OCI-LY7 (cell line): ENCODE results near the gene NTF3. TPM values are rescaled to one million over a fixed set of nuclear protein-coding genes. Genes with fewer than 3 reads are reported as not detected.

Experiments used
- BruUV-seq: library from RNA; stranded (reverse); fragments of 400-500 nt; replicated peaks from 2 replicates; lab custom pipeline; 2021; lab: Mats Ljungman, UMichigan
- CTCF ChIA-PET: fragments of 300-600 bp; sonication (Branson Sonifier 250); formaldehyde crosslinking; loops from one replicate; lab custom pipeline; 2022; ENCODE audit warnings: antibody characterized with exemption; ENCODE audit not compliant: unreplicated experiment; lab: Charles Lee
- POLR2A ChIA-PET: fragments of 300-600 bp; sonication (Branson Sonifier 250); formaldehyde crosslinking; loops from one replicate; lab custom pipeline; 2022; ENCODE audit warnings: antibody characterized with exemption; lab: Charles Lee
- DNase-seq: peaks from one replicate; pipeline ENCODE4 v3.0.0-alpha.2; 2015; ENCODE audit warnings: low spot score
- H2AFZ ChIP-seq: fragments of 200-600 bp; sonication (generic), shearing (Covaris generic); 2 replicates; pipeline ENCODE4 v1.6.1; 2014; ENCODE audit warnings: mild to moderate bottlenecking, antibody characterized with exemption, low read length, moderate library complexity
- H3K27ac ChIP-seq: fragments of 200-600 bp; sonication (generic); 2 replicates; pipeline ENCODE4 v1.5.1; 2014; ENCODE audit warnings: mixed run types, low read depth, mild to moderate bottlenecking, moderate library complexity, low read length, inconsistent platforms; ENCODE audit not compliant: poor library complexity, severe bottlenecking
- H3K36me3 ChIP-seq: fragments of 200-600 bp; sonication (generic); 2 replicates; pipeline ENCODE4 v1.6.1; 2014; ENCODE audit warnings: mild to moderate bottlenecking, antibody characterized with exemption, low read length, moderate library complexity, mixed read lengths; ENCODE audit not compliant: insufficient read depth
- H3K4me1 ChIP-seq: fragments of 200-600 bp; sonication (generic); 2 replicates; pipeline ENCODE4 v1.5.1; 2014; ENCODE audit warnings: mild to moderate bottlenecking, low read length; ENCODE audit not compliant: insufficient read depth, poor library complexity, severe bottlenecking
- H3K4me2 ChIP-seq: fragments of 200-600 bp; sonication (generic); 2 replicates; pipeline ENCODE4 v1.6.1; 2014; ENCODE audit warnings: mild to moderate bottlenecking, low read length
- H3K4me3 ChIP-seq: fragments of 200-600 bp; sonication (generic); 2 replicates; pipeline ENCODE4 v1.5.1; 2014; ENCODE audit warnings: mild to moderate bottlenecking, low read depth, low read length; ENCODE audit not compliant: poor library complexity, severe bottlenecking
- H3K79me2 ChIP-seq: fragments of 200-600 bp; sonication (generic); 2 replicates; pipeline ENCODE4 v1.6.1; 2016; ENCODE audit warnings: low read depth, mild to moderate bottlenecking, low read length, moderate library complexity, mixed read lengths; ENCODE audit not compliant: insufficient read depth
- H3K9me2 ChIP-seq: fragments of 200-600 bp; sonication (generic); 2 replicates; pipeline ENCODE4 v1.6.1; 2016; ENCODE audit warnings: mild to moderate bottlenecking, low read length, mixed read lengths; ENCODE audit not compliant: insufficient read depth
- H3K9me3 ChIP-seq: fragments of 200-600 bp; sonication (generic); 2 replicates; pipeline ENCODE4 v1.6.1; 2014; ENCODE audit warnings: mild to moderate bottlenecking, mixed run types, low read length, mixed read lengths
- H4K20me1 ChIP-seq: fragments of 200-600 bp; sonication (generic); 2 replicates; pipeline ENCODE4 v1.6.1; 2014; ENCODE audit warnings: mild to moderate bottlenecking, antibody characterized with exemption, low read length, moderate library complexity, mixed read lengths; ENCODE audit not compliant: insufficient read depth
- CTCF ChIP-seq: fragments of 200-600 bp; sonication (generic); conservative IDR thresholded peaks from 2 replicates; pipeline ENCODE4 v1.5.1; 2014; ENCODE audit warnings: mild to moderate bottlenecking, antibody characterized with exemption, low read length, moderate library complexity, mixed read lengths
- EZH2phosphoT487 ChIP-seq: fragments of 200-600 bp; sonication (generic); IDR thresholded peaks from 2 replicates; pipeline ENCODE4 v1.6.1; 2018; ENCODE audit warnings: low read depth, borderline replicate concordance, mild to moderate bottlenecking, mixed run types, antibody characterized with exemption, low read length, moderate library complexity, mixed read lengths
- intact Hi-C: fragments of 100-400 bp; cut with micrococcal nuclease; formaldehyde crosslinking; loops from one replicate; pipeline ENCODE4 v1.10.0; 2022; ENCODE audit not compliant: unreplicated experiment
- total RNA-seq, 2 experiments: library from RNA; depleted of rRNA in 1 of 2; stranded (reverse); fragments of >200 nt in 1 of 2; shearing (Covaris generic) in 1 of 2; gene quantifications; 2 replicates each; pipeline ENCODE4 v1.2.3, GENCODE V29; 2014 to 2022

The NTF3 gene
- total RNA-seq, 2 experiments from 2014 or later: 9.6 to 11.5 TPM

- Histone ChIP-seq H3K4me1 (peaks cover 20% of the 10 kb centered on the region), H3K4me2 (no peak overlapping the region), H3K36me3 (peaks cover 42% of the 10 kb centered on the region), H3K9me3 (no peaks in the 10 kb centered on the region), H4K20me1 (no peaks in the 10 kb centered on the region), H3K27ac (no peak overlapping the region), H3K79me2 (peaks cover 6% of the 10 kb centered on the region; the same call in 1 of the 2 replicates), H3K4me3 (no peak overlapping the region), H3K9me2 (no peaks in the 10 kb centered on the region), H2AFZ (no peak overlapping the region)
- intact Hi-C loops: no loop called here
- CTCF ChIA-PET: no interaction called here
- BruUV-seq: no TSS peak
- TF ChIP-seq EZH2phosphoT487: no peak
- TF ChIP-seq CTCF: no peak
- POLR2A ChIA-PET: no interaction called here
- no peak for DNase-seq
Measured at GRCh38 chr12:5484426-5484825, 52.5 kb downstream of the NTF3 start.

- no peak for DNase-seq
- no peak overlapping the region for H3K27ac ChIP-seq
- peaks cover 10% of the 10 kb centered on the region for H3K4me1 ChIP-seq
- no TSS peak for BruUV-seq
- H2AFZ ChIP-seq: no peak overlapping the region
- no peak overlapping the region for H3K4me2 ChIP-seq
- ChIA-PET CTCF (no interaction called here), POLR2A (interaction anchor here (0.7 kb wide), 2 partner anchors 44 to 286 kb away, joined by 3 read pairs; no protein-coding TSS in a partner anchor)
- TF ChIP-seq CTCF (no peak), EZH2phosphoT487 (no peak)
- H3K9me2 ChIP-seq: no peaks in the 10 kb centered on the region
- peaks cover 48% of the 10 kb centered on the region for H3K36me3 ChIP-seq
- no peaks in the 10 kb centered on the region for H3K79me2 ChIP-seq
- H3K9me3 ChIP-seq: no peaks in the 10 kb centered on the region
- H4K20me1 ChIP-seq: no peaks in the 10 kb centered on the region
- H3K4me3 ChIP-seq: no peak overlapping the region
- intact Hi-C loops: no loop called here
Measured at GRCh38 chr12:5485454-5485853, 53.5 kb downstream of the NTF3 start.

DNA sequence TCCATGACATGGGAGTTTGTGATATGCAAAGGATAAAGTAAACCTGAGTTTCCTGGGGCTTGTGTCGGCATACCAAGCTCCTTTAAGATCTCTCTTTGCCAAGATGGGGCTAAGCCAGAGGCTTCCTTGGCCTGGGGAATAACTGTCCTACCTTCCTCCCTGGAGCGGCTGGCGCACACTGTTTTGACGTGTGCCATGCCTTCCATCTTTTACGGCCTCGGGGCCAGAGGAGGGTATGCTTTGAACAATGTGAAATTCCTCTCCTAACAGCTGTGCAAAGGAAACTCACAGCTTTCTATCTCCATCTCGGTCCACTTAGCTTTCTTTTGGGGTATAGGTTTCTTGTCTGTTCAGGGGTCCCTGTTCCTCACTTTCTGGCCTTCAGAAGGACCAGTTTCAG lies 55.2 kb downstream of the NTF3 start:
- Histone ChIP-seq H3K4me1 (no peaks in the 10 kb centered on the region), H3K4me3 (no peak overlapping the region), H3K79me2 (no peaks in the 10 kb centered on the region), H3K27ac (no peak overlapping the region), H3K9me3 (no peaks in the 10 kb centered on the region), H3K36me3 (peaks cover 44% of the 10 kb centered on the region), H2AFZ (no peak overlapping the region), H3K9me2 (no peaks in the 10 kb centered on the region), H4K20me1 (no peaks in the 10 kb centered on the region), H3K4me2 (no peak overlapping the region)
- BruUV-seq: no TSS peak
- POLR2A ChIA-PET: interaction anchor here (0.5 to 2.0 kb wide), 6 partner anchors 8 to 470 kb away, joined by 3 to 6 read pairs (median 4); no protein-coding TSS in a partner anchor
- TF ChIP-seq EZH2phosphoT487 (no peak), CTCF (no peak)
- intact Hi-C loops: no loop called here
- CTCF ChIA-PET: interaction anchor here (1.2 kb wide), 1 partner anchor 8 kb away, joined by 5 read pairs; no protein-coding TSS in a partner anchor
- DNase-seq: no peak
